Stimulated activated CD8-positive, alpha-beta memory T cell treated with anti-CD3 and anti-CD28 coated beads, Interleukin-15, amount 100 ng/mL, for 4 hours (primary cell): Measurements from ENCODE around the gene RASGEF1C.
"Not testable (repeated sequence)": the region's sequence is repeated elsewhere in the genome, so short reads cannot be mapped to it uniquely, and the experiment has no call there.

ENCODE experiments used
- DNase-seq, 2 donors: peaks; one replicate each; pipeline ENCODE4 v3.0.0-alpha.2; 2020; ENCODE audit warnings: low read depth in 2 of 2

RASGEF1C gene

GRCh38 chr5:180210961-180211760, 2.1 kb upstream of the RASGEF1C start:
- no peak for DNase-seq

GRCh38 chr5:180210077-180210476, 1.1 kb upstream of the RASGEF1C start:
- not testable (repeated sequence) for DNase-seq

- no peak for DNase-seq
Observed at GRCh38 chr5:180208435-180209081, 453 bp downstream of the RASGEF1C start.

GRCh38 chr5:180208038-180208434, 975 bp downstream of the RASGEF1C start:
- DNase-seq: no peak

GRCh38 chr5:180207593-180207992, 1.4 kb downstream of the RASGEF1C start:
- DNase-seq: no peak

- no peak for DNase-seq
Observed at GRCh38 chr5:180206993-180207392, 2.0 kb downstream of the RASGEF1C start.

GRCh38 chr5:180205916-180206315, 3.1 kb downstream of the RASGEF1C start:
- DNase-seq: no peak

GRCh38 chr5:180204276-180204819, 4.7 kb downstream of the RASGEF1C start:
- DNase-seq: no peak

GRCh38 chr5:180202939-180203573, 6.0 kb downstream of the RASGEF1C start:
- no peak for DNase-seq

GRCh38 chr5:180201051-180201987, 7.7 kb downstream of the RASGEF1C start:
- no peak for DNase-seq

GRCh38 chr5:180199390-180199789, 9.6 kb downstream of the RASGEF1C start:
- DNase-seq: no peak

GRCh38 chr5:180198208-180198607, 10.8 kb downstream of the RASGEF1C start:
- no peak for DNase-seq

- no peak for DNase-seq
Observed at GRCh38 chr5:180197016-180197702, 11.9 kb downstream of the RASGEF1C start.

GRCh38 chr5:180194410-180195345, 14.3 kb downstream of the RASGEF1C start:
- no peak for DNase-seq

GRCh38 chr5:180193749-180194375, 15.1 kb downstream of the RASGEF1C start:
- DNase-seq: no peak

GRCh38 chr5:180191716-180192115, 17.3 kb downstream of the RASGEF1C start:
- no peak for DNase-seq

- no peak for DNase-seq
Observed at GRCh38 chr5:180187767-180188166, 21.2 kb downstream of the RASGEF1C start.

- no peak for DNase-seq
Observed at GRCh38 chr5:180180846-180181245, 28.2 kb downstream of the RASGEF1C start.

- DNase-seq: no peak
Observed at GRCh38 chr5:180180421-180180820, 28.6 kb downstream of the RASGEF1C start.
